ENCODE results near the gene REC8. TPM values are rescaled to one million over a fixed set of nuclear protein-coding genes. Genes with fewer than 3 reads are reported as not detected.

The REC8 gene
- total and polyA plus RNA-seq, 2 of the 13 experiments (the other 11 are each of a cell fraction or from before 2014, with no cell fraction given): 3.4 to 14.7 TPM

DNA sequence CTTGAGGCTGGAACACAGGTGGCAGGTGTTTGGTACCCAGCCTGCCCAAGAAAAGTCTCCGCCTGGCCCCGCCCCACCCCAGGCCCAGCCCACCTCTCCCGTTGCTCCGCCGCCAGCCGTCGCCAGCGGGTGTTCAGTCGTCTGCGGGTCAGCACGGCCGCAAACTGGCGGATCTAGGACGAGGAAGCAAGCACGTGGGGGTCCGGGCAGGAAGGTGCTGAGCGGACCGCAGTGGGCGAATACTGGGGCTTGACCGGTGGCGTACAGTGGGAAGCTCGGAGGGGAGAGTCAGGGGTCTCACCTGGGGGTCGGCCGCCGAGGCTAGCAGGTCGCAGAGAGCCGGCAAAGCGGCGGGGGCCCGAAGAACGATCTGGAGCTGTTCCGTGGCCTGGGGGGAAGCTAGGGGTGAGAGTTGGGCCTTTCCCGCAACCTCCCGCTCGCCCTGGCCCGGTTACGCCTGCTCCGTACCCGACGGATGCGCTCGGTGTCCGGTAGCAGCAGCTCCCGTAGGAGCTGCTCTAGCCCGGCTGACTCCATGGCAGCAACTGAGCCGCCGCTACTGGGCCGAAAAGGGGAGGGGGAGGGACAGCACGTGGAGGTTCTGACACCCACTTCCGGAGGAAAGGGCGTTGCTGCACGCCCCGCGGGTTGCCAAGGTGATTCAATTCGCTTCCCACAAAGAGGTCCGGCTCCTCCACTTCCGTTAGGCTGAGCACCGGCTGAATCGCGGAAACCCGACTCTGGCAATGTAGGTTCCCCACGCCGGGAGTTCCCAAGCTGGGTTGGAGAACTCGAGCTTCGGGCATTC is 16.6 kb downstream of the REC8 start, which contains the start of gene IPO4 (continued):
- peak; percentile 98; the same call in 1 of the 2 replicates for TF ChIP-seq ZNF619 (CRISPR knock-in tag; IDR thresholded peaks at IDR 0.05)
- peak; percentile 94 for TF ChIP-seq ZNF318 (CRISPR knock-in tag; IDR thresholded peaks at IDR 0.05)
- TF ChIP-seq SALL1 (CRISPR knock-in tag; IDR thresholded peaks at IDR 0.05): peak; percentile 97
- TF ChIP-seq ZNF460 (CRISPR knock-in tag; IDR thresholded peaks at IDR 0.05; ENCODE audit: borderline replicate concordance): no peak
- TF ChIP-seq PITX1 (CRISPR knock-in tag; IDR thresholded peaks at IDR 0.05): peak; percentile 93
- no peak for TF ChIP-seq NR2F2 (IDR thresholded peaks at IDR 0.05; ENCODE audit: borderline replicate concordance, low read depth)
- peak; percentile 94; the same call in 1 of the 2 replicates for TF ChIP-seq MEIS1 (CRISPR knock-in tag; IDR thresholded peaks at IDR 0.05; ENCODE audit: borderline replicate concordance)
- peak; percentile 98 for TF ChIP-seq LBX2 (CRISPR knock-in tag; IDR thresholded peaks at IDR 0.05; ENCODE audit: borderline replicate concordance)
- TF ChIP-seq, protein P1, sequence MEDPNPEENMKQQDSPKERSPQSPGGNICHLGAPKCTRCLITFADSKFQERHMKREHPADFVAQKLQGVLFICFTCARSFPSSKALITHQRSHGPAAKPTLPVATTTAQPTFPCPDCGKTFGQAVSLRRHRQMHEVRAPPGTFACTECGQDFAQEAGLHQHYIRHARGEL (CRISPR knock-in tag; IDR thresholded peaks at IDR 0.05): peak; percentile 92
- peak; percentile 100 for TF ChIP-seq ZNF580 (CRISPR knock-in tag; IDR thresholded peaks at IDR 0.05; ENCODE audit: borderline replicate concordance, low read depth)
- peak; percentile 57 for TF ChIP-seq NFE2L2 (IDR thresholded peaks at IDR 0.05; ENCODE audit: low read length)
- peak; percentile 95 for TF ChIP-seq BRD4 (CRISPR knock-in tag; IDR thresholded peaks at IDR 0.05)
- TF ChIP-seq IRF1 (CRISPR knock-in tag; IDR thresholded peaks at IDR 0.05; ENCODE audit: low read depth): peak; percentile 85
- TF ChIP-seq NBN (conservative IDR thresholded peaks at IDR 0.05): no peak
- TF ChIP-seq ZC3H13 (CRISPR knock-in tag; IDR thresholded peaks at IDR 0.05): no peak
- TF ChIP-seq, protein P2, sequence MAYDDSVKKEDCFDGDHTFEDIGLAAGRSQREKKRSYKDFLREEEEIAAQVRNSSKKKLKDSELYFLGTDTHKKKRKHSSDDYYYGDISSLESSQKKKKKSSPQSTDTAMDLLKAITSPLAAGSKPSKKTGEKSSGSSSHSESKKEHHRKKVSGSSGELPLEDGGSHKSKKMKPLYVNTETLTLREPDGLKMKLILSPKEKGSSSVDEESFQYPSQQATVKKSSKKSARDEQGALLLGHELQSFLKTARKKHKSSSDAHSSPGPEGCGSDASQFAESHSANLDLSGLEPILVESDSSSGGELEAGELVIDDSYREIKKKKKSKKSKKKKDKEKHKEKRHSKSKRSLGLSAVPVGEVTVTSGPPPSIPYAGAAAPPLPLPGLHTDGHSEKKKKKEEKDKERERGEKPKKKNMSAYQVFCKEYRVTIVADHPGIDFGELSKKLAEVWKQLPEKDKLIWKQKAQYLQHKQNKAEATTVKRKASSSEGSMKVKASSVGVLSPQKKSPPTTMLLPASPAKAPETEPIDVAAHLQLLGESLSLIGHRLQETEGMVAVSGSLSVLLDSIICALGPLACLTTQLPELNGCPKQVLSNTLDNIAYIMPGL (CRISPR knock-in tag; IDR thresholded peaks at IDR 0.05; ENCODE audit: borderline replicate concordance in 1 of 2, low read depth in 1 of 2): peak; percentile 95 to 97; a peak in 3 of 4 replicates
- TF ChIP-seq SMYD3 (CRISPR knock-in tag; IDR thresholded peaks at IDR 0.05): peak; percentile 100

Measured in HepG2 (cell line).